NCI-H146 (cell line): ENCODE measurements around the gene XKR8.
"Not testable (repeated sequence)": the region's sequence is repeated elsewhere in the genome, so short reads cannot be mapped to it uniquely, and the experiment has no call there.

Source experiments
- DNase-seq: peaks from one replicate; lab custom pipeline; 2025; lab: John Stamatoyannopoulos, UW

XKR8 gene

DNA sequence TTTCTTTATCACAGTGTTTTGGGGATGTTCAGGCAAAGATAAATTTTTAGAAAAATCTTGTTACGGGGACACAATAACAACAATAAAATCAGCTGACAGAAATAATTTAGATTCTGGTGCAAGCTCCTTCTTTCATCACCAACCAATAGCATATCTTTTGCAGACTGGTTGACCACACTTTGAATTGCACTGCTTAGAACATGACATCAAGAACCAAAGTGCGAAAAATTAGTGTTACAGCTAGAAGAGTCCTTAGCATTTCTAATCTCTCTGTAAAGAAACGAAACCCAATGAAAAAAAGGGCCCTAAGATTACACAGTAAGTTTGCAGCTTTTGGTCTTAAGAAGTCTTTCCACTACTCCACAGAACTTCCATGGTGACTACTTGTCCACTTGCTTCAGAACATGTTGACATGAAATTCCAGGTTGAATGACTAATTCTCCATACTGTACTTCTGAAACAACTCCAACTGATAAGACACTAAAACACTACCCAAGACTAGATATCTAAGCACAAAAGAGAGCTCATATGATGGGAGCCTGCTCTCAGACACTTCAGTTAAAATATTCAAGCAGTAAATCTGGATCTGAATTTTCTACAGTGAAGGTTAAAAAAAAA is 31.3 kb downstream of the XKR8 start:
- no peak for DNase-seq

- no peak for DNase-seq
Measured at GRCh38 chr1:27992276-27992675, 32.5 kb downstream of the XKR8 start.

DNA sequence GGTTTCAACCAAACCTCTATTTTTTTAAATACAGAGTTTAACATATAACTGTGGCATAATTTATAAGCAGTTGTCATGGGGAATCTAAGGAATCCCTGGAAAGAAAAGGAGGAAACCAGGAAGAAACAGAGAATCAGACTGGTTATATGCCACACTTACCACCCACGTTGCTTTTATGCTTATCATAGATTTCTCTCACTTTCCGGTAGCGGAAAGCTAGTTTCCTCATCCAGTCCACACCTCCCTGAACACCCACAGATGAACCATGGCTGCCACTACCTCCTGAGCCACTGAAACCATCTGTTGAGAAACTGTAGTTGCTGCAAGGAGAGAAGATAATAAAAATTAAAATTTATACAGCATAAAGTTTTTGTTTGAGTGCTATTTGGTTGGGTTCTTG is 33.5 kb downstream of the XKR8 start:
- DNase-seq = no peak

DNA sequence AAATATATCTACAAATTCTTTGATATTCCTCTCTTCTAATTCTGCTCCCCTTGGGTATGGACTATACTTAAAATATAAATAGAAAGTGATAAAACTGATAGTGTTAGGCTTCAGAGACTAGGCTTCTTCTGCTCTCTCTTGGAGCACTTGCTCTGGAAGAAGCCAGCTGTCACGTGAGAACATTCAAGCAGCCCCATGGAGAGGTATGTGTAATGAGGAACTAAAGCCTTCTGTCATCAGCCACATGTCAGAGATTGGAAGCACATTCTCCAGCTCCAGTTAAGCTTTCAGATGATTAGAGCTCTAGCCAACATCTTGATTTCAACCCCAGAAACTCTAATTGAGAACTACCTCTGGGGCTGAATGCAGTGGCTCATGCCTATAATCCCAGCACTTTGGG is 34.3 kb downstream of the XKR8 start:
- DNase-seq = no peak

- not testable (repeated sequence) for DNase-seq
Measured at GRCh38 chr1:27994526-27994925, 34.8 kb downstream of the XKR8 start.

DNA sequence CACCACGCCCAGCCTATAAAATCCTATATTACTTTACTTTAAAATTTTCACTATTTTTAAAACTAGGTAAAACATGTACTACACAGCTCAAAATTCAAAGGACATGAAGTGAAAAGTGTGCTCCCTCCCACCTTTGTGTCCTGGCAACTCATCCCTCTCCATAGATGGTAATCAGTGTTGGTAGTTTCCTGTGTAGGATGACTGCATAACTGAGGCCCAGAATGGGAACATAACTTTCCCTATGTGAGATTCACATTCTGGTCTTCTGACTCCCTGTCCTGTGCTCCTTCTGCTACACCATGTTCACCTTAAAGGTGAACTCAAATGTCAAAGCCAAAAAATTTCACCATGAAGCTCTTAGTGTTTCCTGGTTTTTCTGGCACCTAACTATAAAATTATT is 39.3 kb downstream of the XKR8 start:
- DNase-seq = no peak

- DNase-seq = no peak
Measured at GRCh38 chr1:28002600-28002999, 42.8 kb downstream of the XKR8 start.

GRCh38 chr1:28003117-28003516 is 43.3 kb downstream of the XKR8 start:
- DNase-seq = not testable (repeated sequence)

DNA sequence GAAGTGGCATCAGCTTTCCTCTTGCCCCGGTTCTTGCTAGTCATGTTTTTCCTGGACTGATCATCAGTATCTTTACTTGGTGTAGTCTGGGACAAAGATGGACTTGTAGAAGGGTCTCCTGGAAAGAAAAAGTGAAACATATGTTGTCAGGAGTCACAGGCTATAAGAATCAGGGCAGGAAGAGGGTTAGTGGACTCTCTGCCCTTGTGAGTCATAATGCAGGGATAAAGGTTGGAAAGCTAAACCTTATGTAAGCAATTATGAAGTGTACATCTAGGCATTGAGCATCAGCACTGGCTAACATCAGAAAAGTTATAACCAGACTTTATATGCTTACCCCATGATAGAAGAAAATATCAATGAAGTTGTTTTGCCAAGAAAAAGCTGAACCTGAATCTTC is 51.2 kb downstream of the XKR8 start:
- DNase-seq = no peak
